Stomach (tissue), 4 donors: ENCODE results near the gene NAXD.

Source experiments
- EP300 ChIP-seq: sonication (generic); formaldehyde crosslinking; IDR thresholded peaks from one replicate; pipeline ENCODE4 v1.6.1; 2017; ENCODE audit warnings: antibody characterized with exemption
- POLR2A ChIP-seq, 4 donors: fragments of 450-650 bp; IDR thresholded peaks; one replicate each; pipeline ENCODE4 v1.6.1; 2016; ENCODE audit warnings: antibody characterized with exemption in 4 of 4, control low read depth in 2 of 4, mild to moderate bottlenecking in 1 of 4, moderate library complexity in 1 of 4
- TF ChIP-seq, protein P1 (sequence below), 7 experiments: fragments of 450-650 bp in 4 of 7; fragments of 200-600 bp in 3 of 7; sonication (generic) in 3 of 7; IDR thresholded peaks; one replicate each; pipeline ENCODE4 v1.5.1; 2016 to 2019; ENCODE audit warnings: antibody characterized with exemption in 7 of 7, control low read depth in 2 of 7, mild to moderate bottlenecking in 1 of 7

- TF ChIP-seq, protein P1, sequence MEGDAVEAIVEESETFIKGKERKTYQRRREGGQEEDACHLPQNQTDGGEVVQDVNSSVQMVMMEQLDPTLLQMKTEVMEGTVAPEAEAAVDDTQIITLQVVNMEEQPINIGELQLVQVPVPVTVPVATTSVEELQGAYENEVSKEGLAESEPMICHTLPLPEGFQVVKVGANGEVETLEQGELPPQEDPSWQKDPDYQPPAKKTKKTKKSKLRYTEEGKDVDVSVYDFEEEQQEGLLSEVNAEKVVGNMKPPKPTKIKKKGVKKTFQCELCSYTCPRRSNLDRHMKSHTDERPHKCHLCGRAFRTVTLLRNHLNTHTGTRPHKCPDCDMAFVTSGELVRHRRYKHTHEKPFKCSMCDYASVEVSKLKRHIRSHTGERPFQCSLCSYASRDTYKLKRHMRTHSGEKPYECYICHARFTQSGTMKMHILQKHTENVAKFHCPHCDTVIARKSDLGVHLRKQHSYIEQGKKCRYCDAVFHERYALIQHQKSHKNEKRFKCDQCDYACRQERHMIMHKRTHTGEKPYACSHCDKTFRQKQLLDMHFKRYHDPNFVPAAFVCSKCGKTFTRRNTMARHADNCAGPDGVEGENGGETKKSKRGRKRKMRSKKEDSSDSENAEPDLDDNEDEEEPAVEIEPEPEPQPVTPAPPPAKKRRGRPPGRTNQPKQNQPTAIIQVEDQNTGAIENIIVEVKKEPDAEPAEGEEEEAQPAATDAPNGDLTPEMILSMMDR (IDR thresholded peaks at IDR 0.05): no peak
- TF ChIP-seq EP300 (no peak), POLR2A (IDR thresholded peaks at IDR 0.05) (no peak)
Measured at GRCh38 chr13:110677731-110678545, 62.6 kb downstream of the NAXD start.
